Ascending aorta (tissue), 2 donors: ENCODE results near the gene ZBTB20. TPM values are rescaled to one million over a fixed set of nuclear protein-coding genes. Genes with fewer than 3 reads are reported as not detected.
"Not testable (repeated sequence)": the region's sequence is repeated elsewhere in the genome, so short reads cannot be mapped to it uniquely, and the experiment has no call there.

ENCODE experiments used
- DNase-seq, 2 donors: peaks; one replicate each; pipeline ENCODE4 v3.0.0-alpha.2; 2019; ENCODE audit warnings: low spot score in 2 of 2
- H3K27ac ChIP-seq, 2 donors: fragments of 200-600 bp; sonication (generic); one replicate each; pipeline ENCODE4 v1.5.1; 2016 to 2017; ENCODE audit warnings: mild to moderate bottlenecking in 1 of 2
- H3K27me3 ChIP-seq: fragments of 200-600 bp; sonication (generic); one replicate; pipeline ENCODE4 v1.5.1; 2017
- H3K36me3 ChIP-seq, 2 donors: fragments of 200-600 bp; sonication (generic); one replicate each; pipeline ENCODE4 v1.5.1; 2016
- H3K4me1 ChIP-seq, 2 donors: fragments of 200-600 bp; sonication (generic); one replicate each; pipeline ENCODE4 v1.5.1; 2016 to 2017; ENCODE audit warnings: mild to moderate bottlenecking in 1 of 2
- H3K4me3 ChIP-seq, 2 donors: fragments of 200-600 bp; sonication (generic); one replicate each; pipeline ENCODE4 v1.5.1; 2016 to 2017; ENCODE audit warnings: mild to moderate bottlenecking in 1 of 2
- H3K9me3 ChIP-seq, 2 donors: fragments of 200-600 bp; sonication (generic); one replicate each; pipeline ENCODE4 v1.5.1; 2016
- intact Hi-C: fragments of 100-400 bp; cut with DNase I; formaldehyde crosslinking; loops from one replicate; pipeline ENCODE4 v1.15.1; 2023
- total RNA-seq: library from RNA; depleted of rRNA; stranded (reverse); fragments of >200 nt; gene quantifications from one replicate; pipeline ENCODE4 v1.1.0, GENCODE V29; 2016
- TF ChIP-seq, protein P1 (sequence below), 3 experiments: fragments of 200-600 bp in 2 of 3; fragments of 450-650 bp in 1 of 3; sonication (generic) in 2 of 3; IDR thresholded peaks; one replicate each; pipeline ENCODE4 v1.5.1; 2016 to 2019; ENCODE audit warnings: antibody characterized with exemption in 3 of 3, mild to moderate bottlenecking in 1 of 3, moderate library complexity in 1 of 3

Gene ZBTB20
- total RNA-seq, 1 donor from 2014 or later = 60.3 TPM

DNA sequence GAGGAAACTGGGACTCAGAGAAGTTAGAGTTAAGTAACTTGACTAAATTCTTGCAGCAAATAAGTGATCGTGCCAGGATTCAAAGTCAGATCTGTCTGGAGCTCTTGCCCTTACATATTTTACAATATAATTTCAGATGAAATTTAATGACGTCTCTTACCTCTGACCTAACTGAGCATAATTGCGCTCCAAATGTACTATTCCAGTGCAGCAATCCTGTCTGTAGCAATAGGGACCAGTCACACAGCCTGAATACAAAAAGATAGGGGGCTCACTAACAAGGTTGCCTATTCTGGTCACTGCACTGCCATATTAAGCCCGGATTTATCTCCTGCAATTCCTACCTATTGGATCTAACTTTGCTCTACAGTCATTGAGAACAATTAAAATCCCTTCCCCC is 316.4 kb downstream of the ZBTB20 start:
- intact Hi-C loops = no loop called here
- TF ChIP-seq, protein P1, sequence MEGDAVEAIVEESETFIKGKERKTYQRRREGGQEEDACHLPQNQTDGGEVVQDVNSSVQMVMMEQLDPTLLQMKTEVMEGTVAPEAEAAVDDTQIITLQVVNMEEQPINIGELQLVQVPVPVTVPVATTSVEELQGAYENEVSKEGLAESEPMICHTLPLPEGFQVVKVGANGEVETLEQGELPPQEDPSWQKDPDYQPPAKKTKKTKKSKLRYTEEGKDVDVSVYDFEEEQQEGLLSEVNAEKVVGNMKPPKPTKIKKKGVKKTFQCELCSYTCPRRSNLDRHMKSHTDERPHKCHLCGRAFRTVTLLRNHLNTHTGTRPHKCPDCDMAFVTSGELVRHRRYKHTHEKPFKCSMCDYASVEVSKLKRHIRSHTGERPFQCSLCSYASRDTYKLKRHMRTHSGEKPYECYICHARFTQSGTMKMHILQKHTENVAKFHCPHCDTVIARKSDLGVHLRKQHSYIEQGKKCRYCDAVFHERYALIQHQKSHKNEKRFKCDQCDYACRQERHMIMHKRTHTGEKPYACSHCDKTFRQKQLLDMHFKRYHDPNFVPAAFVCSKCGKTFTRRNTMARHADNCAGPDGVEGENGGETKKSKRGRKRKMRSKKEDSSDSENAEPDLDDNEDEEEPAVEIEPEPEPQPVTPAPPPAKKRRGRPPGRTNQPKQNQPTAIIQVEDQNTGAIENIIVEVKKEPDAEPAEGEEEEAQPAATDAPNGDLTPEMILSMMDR (IDR thresholded peaks at IDR 0.05) = no peak
- no peak overlapping the region for H3K4me3 ChIP-seq
- H3K27ac ChIP-seq = no peak overlapping the region
- no peaks in the 10 kb centered on the region for H3K36me3 ChIP-seq
- no peaks in the 10 kb centered on the region for H3K27me3 ChIP-seq
- no peaks in the 10 kb centered on the region for H3K9me3 ChIP-seq
- no peak for DNase-seq
- no peaks in the 10 kb centered on the region for H3K4me1 ChIP-seq

DNA sequence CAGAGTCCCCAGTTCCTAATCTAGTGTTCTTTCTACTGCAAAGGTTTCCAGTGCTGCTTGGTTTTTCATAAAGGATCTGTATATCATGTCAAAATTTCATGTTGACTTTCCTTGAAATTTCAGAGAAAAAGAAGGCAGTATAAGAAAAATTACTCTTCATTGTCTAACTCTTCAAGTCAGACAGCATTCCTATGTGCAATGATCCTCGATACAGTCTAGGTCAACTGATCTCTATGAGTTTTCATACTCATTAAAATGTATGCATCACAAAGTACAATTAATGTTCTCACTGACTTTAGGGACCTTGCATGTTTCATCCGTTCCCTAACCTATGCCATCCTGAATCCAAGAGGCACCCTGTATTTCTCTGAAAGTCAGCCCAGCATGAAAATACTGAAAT is 317.3 kb downstream of the ZBTB20 start:
- H3K27ac ChIP-seq = no peak overlapping the region
- no peak overlapping the region for H3K4me3 ChIP-seq
- no peaks in the 10 kb centered on the region for H3K36me3 ChIP-seq
- H3K9me3 ChIP-seq = no peaks in the 10 kb centered on the region
- intact Hi-C loops = no loop called here
- TF ChIP-seq, protein P1 (IDR thresholded peaks at IDR 0.05) = no peak
- no peaks in the 10 kb centered on the region for H3K27me3 ChIP-seq
- no peaks in the 10 kb centered on the region for H3K4me1 ChIP-seq
- no peak for DNase-seq

DNA sequence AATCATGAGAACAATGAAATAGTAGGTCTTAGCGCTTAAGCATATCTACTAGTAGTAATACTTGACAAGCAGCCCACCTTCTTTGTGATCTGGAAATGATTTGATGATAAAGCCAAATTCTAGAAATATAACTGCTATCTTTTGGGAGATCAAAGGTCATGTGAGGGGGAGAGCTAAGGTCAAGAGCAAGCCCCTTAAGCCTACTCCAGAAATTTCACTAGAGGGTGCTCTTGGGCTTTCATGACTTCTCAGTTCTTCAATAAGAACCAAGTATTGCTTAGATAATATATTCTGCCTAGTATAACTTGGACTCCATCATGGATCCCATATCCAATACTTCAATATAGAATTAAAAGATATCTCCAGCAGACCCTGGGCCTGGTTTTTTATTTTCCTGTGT is 319.6 kb downstream of the ZBTB20 start:
- no peak overlapping the region for H3K4me3 ChIP-seq
- H3K27me3 ChIP-seq = no peaks in the 10 kb centered on the region
- H3K4me1 ChIP-seq = no peaks in the 10 kb centered on the region
- no peaks in the 10 kb centered on the region for H3K36me3 ChIP-seq
- H3K9me3 ChIP-seq = no peaks in the 10 kb centered on the region
- no peak for DNase-seq
- intact Hi-C loops = no loop called here
- TF ChIP-seq, protein P1 (IDR thresholded peaks at IDR 0.05) = peak; percentile 31 to 42 (median 35)
- no peak overlapping the region for H3K27ac ChIP-seq

DNA sequence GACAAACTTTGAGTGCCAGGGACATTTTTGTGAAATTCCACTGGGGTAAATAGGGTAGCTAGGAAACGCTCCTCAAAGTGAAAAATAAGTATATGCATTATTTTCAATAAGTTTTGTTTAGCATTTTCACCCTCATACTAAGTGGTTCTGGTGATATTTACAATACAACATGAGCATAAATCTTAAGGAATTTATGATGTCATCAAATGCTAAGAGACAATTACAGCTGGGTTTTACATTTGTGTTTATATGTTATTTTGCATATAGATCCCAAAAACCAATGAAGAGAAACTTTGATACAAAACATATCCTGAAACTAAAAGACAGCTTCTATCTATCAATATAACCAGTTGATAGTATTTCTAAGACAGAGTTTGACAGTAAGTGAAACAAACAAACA is 323.1 kb downstream of the ZBTB20 start:
- TF ChIP-seq, protein P1 (IDR thresholded peaks at IDR 0.05) = no peak
- H3K4me1 ChIP-seq = no peaks in the 10 kb centered on the region
- intact Hi-C loops = no loop called here
- no peaks in the 10 kb centered on the region for H3K9me3 ChIP-seq
- no peaks in the 10 kb centered on the region for H3K27me3 ChIP-seq
- no peaks in the 10 kb centered on the region for H3K36me3 ChIP-seq
- H3K27ac ChIP-seq = no peak overlapping the region
- H3K4me3 ChIP-seq = no peak overlapping the region
- no peak for DNase-seq

DNA sequence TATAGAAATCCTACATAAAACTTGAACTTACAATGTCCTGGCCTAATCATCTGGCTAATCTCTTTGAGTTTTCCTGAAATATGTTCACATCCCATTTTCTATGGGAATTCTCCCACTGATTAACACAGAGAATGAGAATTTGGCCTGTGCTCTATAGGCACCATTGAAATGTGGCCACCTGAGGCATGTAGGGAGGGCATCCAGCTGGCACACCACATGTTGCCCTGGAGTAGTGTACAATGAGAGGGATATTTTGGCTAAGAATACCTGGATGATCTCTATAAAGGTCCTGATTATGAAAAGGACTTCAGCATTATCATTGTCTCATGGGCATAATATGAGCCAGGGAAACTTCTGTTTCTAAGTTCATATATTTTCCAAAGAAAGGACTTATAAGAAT is 324.0 kb downstream of the ZBTB20 start:
- Histone ChIP-seq H3K4me3 (no peak overlapping the region), H3K9me3 (no peaks in the 10 kb centered on the region), H3K36me3 (no peaks in the 10 kb centered on the region), H3K4me1 (no peaks in the 10 kb centered on the region), H3K27ac (no peak overlapping the region), H3K27me3 (no peaks in the 10 kb centered on the region)
- no peak for DNase-seq
- TF ChIP-seq, protein P1 (IDR thresholded peaks at IDR 0.05) = no peak
- intact Hi-C loops = no loop called here

DNA sequence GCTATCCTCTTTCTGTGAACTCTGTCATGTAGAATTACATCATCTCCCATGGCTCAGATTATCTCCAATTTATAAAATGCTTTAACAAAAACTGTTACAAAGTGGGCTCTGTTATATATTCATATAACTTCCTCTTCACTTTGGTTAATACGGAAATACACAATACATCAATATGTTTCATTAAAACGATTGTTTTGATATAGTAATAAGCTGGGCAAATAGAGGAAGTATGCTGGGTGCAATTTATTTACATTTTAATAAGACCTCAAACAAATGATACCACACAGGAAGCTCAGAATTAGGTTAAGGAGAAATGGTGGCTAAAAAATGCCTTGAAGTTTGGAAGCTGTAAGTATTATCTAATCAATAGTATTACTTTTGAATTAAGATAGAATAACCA is 331.0 kb downstream of the ZBTB20 start:
- Histone ChIP-seq H3K4me3 (no peak overlapping the region), H3K27ac (no peak overlapping the region), H3K27me3 (no peaks in the 10 kb centered on the region), H3K4me1 (no peaks in the 10 kb centered on the region), H3K9me3 (no peaks in the 10 kb centered on the region), H3K36me3 (no peaks in the 10 kb centered on the region)
- TF ChIP-seq, protein P1 (IDR thresholded peaks at IDR 0.05) = no peak
- intact Hi-C loops = no loop called here
- DNase-seq = no peak

DNA sequence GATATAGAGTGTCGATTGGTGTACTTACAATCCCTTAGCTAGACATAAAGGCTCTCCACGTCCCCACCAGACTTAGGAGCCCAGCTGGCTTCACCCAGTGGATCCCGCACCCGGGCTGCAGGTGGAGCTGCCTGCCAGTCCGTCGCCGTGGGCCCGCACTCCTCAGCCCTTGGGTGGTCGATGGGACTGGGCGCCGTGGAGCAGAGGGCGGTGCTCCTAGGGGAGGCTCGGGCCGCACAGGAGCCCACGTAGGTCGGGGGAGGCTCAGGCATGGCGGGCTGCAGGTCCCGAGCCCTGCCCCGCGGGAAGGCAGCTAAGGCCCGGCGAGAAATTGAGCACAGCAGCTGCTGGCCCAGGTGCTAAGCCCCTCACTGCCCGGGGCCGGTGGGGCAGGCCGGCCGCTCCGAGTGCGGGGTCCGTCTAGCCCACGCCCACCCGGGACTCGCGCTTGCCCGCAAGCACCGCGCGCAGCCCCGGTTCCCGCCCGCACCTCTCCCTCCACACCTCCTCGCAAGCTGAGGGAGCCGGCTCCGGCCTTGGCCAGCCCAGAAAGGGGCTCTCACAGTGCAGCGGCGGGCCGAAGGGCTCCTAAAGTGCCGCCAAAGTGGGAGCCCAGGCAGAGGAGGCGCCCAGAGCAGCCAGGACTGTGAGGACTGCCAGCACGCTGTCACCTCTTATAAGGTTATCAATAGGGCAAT is 334.4 kb downstream of the ZBTB20 start:
- not testable (repeated sequence) for DNase-seq, H3K4me3 ChIP-seq, H3K27me3 ChIP-seq

More for the DNA sequence above, 334.4 kb downstream of the ZBTB20 start:
- H3K36me3 ChIP-seq, H3K27ac ChIP-seq, H3K9me3 ChIP-seq, H3K4me1 ChIP-seq, intact Hi-C loops: not testable (repeated sequence)
